Ramos (cell line): ENCODE data around the gene ATP1A1.

Source experiments
- in situ Hi-C: fragments of 300-500 bp; cut with MboI; formaldehyde crosslinking; loops from one replicate; pipeline ENCODE4 v1.14.3; 2022; ENCODE audit warnings: low sequenced_read_pairs; ENCODE audit not compliant: unreplicated experiment

The ATP1A1 gene

DNA sequence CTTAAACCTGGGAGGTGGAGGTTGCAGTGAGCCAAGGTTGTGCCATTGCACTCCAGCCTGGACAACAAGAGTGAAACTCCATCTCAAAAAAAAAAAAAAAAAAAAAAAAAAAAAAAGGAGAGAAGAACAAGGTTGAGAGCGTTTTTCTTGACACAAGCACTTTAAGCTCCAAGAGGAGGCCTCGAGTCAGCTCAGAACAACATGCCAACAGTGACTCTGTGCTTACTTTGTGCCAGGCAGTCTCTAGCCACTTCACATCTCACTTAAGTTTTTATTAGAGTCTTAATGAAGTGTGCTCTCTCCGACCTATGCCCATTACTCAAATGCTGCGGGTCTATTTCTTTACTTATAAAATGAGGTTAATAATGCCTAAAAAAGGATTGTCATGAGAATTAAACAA, 13.0 kb downstream of the ATP1A1 start:
- in situ Hi-C loops = no loop called here

DNA sequence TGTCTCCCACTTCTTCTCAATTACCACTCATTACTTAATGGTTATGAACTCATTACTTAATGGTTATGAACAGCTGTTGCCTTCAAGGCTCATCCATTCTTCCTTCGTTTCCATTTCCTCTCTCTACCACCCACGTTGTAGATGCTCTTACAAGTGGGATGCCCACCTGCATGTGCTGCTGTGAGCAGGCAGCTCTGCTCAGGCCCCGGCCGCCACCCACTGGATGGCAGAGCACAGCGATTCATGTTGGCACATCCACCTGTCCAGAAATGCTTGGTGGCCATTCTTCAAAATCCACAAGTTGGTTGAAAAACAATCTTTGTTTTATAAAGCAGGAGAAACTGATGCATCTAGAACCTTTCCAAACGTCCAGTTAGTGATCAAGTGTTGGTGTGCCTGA, 14.5 kb downstream of the ATP1A1 start:
- in situ Hi-C loops = no loop called here

DNA sequence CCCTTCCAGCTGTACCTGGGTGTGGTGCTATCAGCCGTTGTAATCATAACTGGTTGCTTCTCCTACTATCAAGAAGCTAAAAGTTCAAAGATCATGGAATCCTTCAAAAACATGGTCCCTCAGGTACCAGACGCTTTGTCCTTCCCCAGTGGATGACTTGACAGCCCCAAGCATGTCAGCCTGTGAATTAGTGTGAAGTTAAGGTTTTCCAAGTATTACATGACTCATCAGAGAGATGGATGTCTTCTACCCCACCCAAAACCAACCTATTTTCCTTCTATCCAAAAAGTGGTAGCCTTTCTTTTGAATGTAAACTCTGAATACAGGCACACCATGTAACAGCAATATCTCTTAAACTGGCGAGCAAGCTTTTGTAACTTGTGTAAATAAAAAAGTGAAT, 15.1 kb downstream of the ATP1A1 start:
- in situ Hi-C loops = no loop called here

GRCh38 chr1:116389013-116389412, 16.0 kb downstream of the ATP1A1 start:
- in situ Hi-C loops = no loop called here

GRCh38 chr1:116389686-116390085, 16.6 kb downstream of the ATP1A1 start:
- in situ Hi-C loops = no loop called here

GRCh38 chr1:116390195-116390594, 17.2 kb downstream of the ATP1A1 start:
- in situ Hi-C loops = no loop called here

DNA sequence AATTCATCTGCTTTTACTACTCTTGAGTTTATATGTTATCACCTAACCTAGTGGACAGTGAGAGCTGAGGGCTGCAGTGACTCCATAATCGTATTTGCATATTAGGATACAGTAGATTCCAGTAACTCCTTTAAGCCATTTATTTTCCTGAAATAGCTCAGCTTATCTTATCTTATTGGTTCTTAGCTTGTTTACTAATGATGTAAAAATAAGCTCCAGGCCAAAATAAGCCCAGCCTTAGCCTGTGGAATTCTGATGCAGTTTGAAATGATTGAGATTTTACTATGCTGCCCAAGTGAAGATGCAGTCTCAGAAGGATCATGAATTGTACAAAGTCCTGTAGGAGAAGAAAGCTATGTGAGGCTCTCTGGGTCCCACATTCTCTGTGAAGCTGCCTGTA, 18.1 kb downstream of the ATP1A1 start:
- in situ Hi-C loops = no loop called here

DNA sequence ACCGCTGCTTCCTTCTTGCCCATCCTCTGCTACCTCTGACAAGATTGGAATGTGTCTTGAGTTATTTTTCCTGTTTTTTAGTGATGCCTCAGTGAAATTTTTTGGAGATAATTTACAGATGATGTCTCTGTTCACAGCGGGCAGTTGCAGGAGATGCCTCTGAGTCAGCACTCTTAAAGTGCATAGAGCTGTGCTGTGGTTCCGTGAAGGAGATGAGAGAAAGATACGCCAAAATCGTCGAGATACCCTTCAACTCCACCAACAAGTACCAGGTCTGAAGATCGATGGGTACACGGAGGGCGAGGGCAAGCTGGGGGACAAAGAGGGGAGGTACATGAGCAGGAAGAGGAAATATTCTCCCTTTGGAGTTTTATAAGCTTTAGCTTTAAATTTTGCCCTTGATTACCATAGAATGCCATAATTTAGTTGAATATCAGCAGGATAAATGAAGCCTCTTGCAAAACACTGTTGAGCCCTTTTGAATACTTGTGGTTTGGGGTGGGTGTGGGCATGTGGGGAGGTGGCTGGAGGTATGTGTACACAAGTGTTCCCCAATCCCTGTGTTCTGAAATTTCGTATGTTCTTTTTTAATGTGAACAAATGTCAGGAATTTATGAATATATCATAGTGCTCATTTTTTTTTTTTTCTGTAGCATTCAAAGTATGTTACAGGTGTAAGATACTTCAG, 19.8 kb downstream of the ATP1A1 start:
- in situ Hi-C loops = no loop called here

DNA sequence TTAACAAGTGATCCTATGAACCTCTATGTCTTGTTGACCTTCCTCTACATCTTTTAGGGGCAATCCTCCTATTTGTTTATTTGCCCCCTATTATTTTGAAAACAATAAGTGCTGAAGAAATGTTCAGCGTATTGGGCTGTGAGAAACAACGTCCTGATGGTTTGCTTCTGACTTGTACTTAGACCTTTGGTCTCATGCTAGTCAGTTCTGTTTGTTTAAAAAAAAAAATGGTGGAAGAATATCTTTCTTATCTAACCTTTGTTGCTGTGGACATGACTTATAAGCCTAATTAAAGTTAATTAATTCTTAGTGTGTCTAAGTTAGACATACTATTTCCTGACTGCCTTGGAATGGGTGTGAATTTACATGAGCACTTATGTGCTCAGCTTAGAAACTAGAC, 20.7 kb downstream of the ATP1A1 start:
- in situ Hi-C loops = no loop called here

GRCh38 chr1:116394270-116394669, 21.2 kb downstream of the ATP1A1 start:
- in situ Hi-C loops = no loop called here

GRCh38 chr1:116396769-116397168, 23.7 kb downstream of the ATP1A1 start:
- in situ Hi-C loops = no loop called here

- in situ Hi-C loops = no loop called here
These were observed 24.7 kb downstream of the ATP1A1 start for GRCh38 chr1:116397728-116398127.

GRCh38 chr1:116400780-116401179, 27.7 kb downstream of the ATP1A1 start:
- in situ Hi-C loops = no loop called here

DNA sequence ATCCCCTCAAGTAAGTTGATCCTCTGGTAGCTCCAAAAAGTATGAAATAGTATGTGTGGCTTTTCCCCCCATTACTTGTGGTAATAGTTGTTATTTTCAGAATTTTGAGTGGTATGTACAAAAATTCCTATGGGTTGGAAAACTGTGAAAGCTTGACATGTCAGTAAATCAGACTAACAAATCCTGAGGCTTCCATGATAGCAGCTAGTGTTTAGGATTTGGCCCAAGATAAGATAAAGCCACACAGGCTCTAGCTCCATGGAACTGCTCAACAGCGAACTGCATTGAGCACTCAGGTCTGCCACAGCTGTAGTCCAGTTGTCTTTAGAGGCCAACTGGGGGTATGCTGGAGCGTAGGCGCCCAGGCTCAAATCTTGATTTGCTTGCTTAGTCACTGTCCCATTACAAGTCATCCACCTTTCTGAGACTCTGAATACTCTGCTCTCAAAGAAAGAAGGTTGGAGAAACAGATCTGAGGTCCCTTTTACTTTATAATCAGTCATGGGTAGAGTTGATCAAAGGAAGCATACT, 28.7 kb downstream of the ATP1A1 start:
- in situ Hi-C loops = no loop called here

- in situ Hi-C loops = no loop called here
These were observed 29.3 kb downstream of the ATP1A1 start for GRCh38 chr1:116402333-116402732.

DNA sequence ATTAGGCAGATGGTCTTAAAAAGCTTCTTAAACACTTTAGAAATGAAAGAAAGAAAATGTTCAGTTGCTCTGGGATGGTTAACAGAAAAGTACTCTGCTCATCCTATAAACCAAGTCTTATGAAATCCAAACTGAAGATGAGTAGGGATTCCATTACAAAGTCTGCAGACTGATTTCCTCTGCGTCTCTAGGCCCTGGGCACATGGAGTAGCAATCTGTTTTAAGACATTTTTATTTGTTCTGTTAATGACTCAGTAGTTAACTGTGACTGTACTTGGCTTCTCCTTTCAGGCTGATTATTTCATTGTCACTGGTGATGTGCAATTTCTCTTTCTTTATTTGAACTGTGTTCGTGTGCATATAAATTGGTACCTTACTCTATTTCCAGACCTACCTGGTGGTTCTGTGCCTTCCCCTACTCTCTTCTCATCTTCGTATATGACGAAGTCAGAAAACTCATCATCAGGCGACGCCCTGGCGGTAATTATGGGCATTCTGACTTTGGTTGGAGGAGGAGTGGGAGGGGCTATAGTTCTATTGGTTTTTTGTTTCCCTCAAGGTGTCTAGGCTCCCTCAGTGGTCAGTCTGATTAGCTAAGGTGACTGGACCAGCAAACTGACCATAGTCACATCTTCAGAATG, 30.6 kb downstream of the ATP1A1 start:
- in situ Hi-C loops = no loop called here

DNA sequence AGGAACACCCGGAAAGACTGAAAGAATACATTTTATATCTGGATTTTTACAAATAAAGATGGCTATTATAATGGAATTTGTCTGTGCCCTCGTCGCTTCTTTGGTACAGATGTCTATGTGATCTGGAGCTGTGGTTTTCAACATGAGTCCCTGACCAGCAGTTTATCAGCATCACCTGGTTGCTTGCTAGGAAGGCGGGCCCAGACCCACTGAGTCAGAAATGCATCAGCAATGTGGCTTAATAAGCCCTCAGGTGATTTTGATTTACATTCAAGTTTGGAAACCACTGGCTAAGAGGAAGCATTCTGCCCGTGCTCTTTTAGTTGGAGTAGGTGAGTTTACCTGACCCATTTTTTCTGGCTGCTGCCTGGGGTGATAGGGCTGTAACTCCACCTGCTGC, 31.7 kb downstream of the ATP1A1 start:
- in situ Hi-C loops = no loop called here

GRCh38 chr1:116405241-116406135, 32.4 kb downstream of the ATP1A1 start:
- in situ Hi-C loops = no loop called here

GRCh38 chr1:116407033-116407432, 34.0 kb downstream of the ATP1A1 start:
- in situ Hi-C loops = no loop called here

DNA sequence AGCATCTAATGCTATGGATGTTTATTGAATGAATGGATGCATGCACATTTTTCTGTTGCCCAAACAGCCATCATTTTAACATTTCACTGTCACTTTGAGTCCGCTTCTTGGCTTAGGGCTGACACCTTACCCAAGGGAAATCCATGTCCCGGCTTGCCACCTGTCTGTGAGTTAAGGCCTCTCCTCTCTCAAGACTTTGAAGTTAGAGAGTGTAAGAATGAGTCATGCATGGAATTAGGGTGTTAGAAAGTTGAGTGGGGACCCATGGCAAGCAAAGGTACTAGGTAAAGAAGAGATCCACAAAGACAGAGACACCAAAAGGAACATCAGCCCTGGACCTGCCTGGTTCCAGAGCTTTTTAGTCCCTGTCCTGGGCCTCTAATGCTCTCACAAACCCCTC, 35.1 kb downstream of the ATP1A1 start:
- in situ Hi-C loops = no loop called here
